Activated naive CD8-positive, alpha-beta T cell treated with anti-CD3 and anti-CD28 coated beads for 36 hours (primary cell): ENCODE measurements around the gene SYT8. TPM values are rescaled to one million over a fixed set of nuclear protein-coding genes. Genes with fewer than 3 reads are reported as not detected.
"Not testable (repeated sequence)": the region's sequence is repeated elsewhere in the genome, so short reads cannot be mapped to it uniquely, and the experiment has no call there.

Experiments
- DNase-seq: peaks from one replicate; pipeline ENCODE4 v3.0.0; 2021
- H3K27ac Mint-ChIP-seq: one replicate; pipeline ENCODE4 v1.8.0; 2022; ENCODE audit warnings: mild to moderate bottlenecking, moderate library complexity, mixed read lengths
- H3K27me3 Mint-ChIP-seq: one replicate; pipeline ENCODE4 v1.8.0; 2022; ENCODE audit warnings: mild to moderate bottlenecking, mixed read lengths
- H3K36me3 Mint-ChIP-seq: one replicate; pipeline ENCODE4 v1.8.0; 2021; ENCODE audit warnings: mild to moderate bottlenecking, mixed read lengths
- H3K4me1 Mint-ChIP-seq: one replicate; pipeline ENCODE4 v1.8.0; 2021; ENCODE audit warnings: mixed read lengths
- H3K4me3 Mint-ChIP-seq: one replicate; pipeline ENCODE4 v1.8.0; 2022; ENCODE audit warnings: mild to moderate bottlenecking, moderate library complexity, mixed read lengths
- H3K9me3 Mint-ChIP-seq: one replicate; pipeline ENCODE4 v1.8.0; 2022; ENCODE audit warnings: mixed read lengths
- total RNA-seq, 2 experiments: library from RNA; stranded (reverse); gene quantifications; one replicate each; pipeline ENCODE4 v1.2.3, GENCODE V29; 2021

SYT8 gene
- total RNA-seq, 2 experiments from 2014 or later = not detected

GRCh38 chr11:1883346-1884302 lies 48.8 kb downstream of the SYT8 start:
- Mint-ChIP-seq H3K4me3 (no peak overlapping the region), H3K27me3 (no peaks in the 10 kb centered on the region), H3K4me1 (peaks cover 6% of the 10 kb centered on the region), H3K27ac (no peak overlapping the region), H3K9me3 (no peaks in the 10 kb centered on the region), H3K36me3 (no peaks in the 10 kb centered on the region)
- DNase-seq = no peak

GRCh38 chr11:1884303-1884700 lies 49.5 kb downstream of the SYT8 start:
- Mint-ChIP-seq H3K4me3 (no peak overlapping the region), H3K27ac (no peak overlapping the region), H3K27me3 (no peaks in the 10 kb centered on the region), H3K9me3 (no peaks in the 10 kb centered on the region), H3K36me3 (peaks cover 4% of the 10 kb centered on the region), H3K4me1 (peaks cover 10% of the 10 kb centered on the region)
- no peak for DNase-seq

- H3K27ac Mint-ChIP-seq, H3K4me3 Mint-ChIP-seq, DNase-seq, H3K36me3 Mint-ChIP-seq, H3K9me3 Mint-ChIP-seq, H3K27me3 Mint-ChIP-seq: not testable (repeated sequence)
- H3K4me1 Mint-ChIP-seq = peaks cover 10% of the 10 kb centered on the region
These were observed 51.8 kb downstream of the SYT8 start for GRCh38 chr11:1886551-1886950.

Other genes starting within 250 kb of the SYT8 start
- not detected for gene KRTAP5-1, start 249.7 kb upstream of the SYT8 start, total RNA-seq
- gene KRTAP5-2, start 236.7 kb upstream of the SYT8 start, total RNA-seq = not detected
- gene KRTAP5-3, start 226.5 kb upstream of the SYT8 start, total RNA-seq = not detected
- not detected for gene KRTAP5-4, start 212.9 kb upstream of the SYT8 start, total RNA-seq
- gene KRTAP5-5, start 205.2 kb upstream of the SYT8 start, total RNA-seq = not detected
- not detected for gene KRTAP5-6, start 137.8 kb upstream of the SYT8 start, total RNA-seq
- gene IFITM10, start 84.4 kb upstream of the SYT8 start, total RNA-seq = not detected
- 10 to 100 TPM; 40.9 to 43.0 TPM for gene CTSD, start 71.1 kb upstream of the SYT8 start, total RNA-seq
- gene TNNI2, start 4.0 kb downstream of the SYT8 start, total RNA-seq = under 1 TPM in 1 of 2 experiments, not detected in 1; 0.31 TPM
- gene LSP1, start 18.1 kb downstream of the SYT8 start, total RNA-seq = 100 to 1,000 TPM; 147 to 148 TPM
- under 1 TPM; 0.20 to 0.31 TPM for gene PRR33, start 56.9 kb downstream of the SYT8 start, total RNA-seq
- gene TNNT3, start 84.7 kb downstream of the SYT8 start, total RNA-seq = under 1 TPM; 0.50 to 0.54 TPM
- 100 to 1,000 TPM; 148 to 151 TPM for gene MRPL23, start 112.3 kb downstream of the SYT8 start, total RNA-seq
- not detected for gene H19, start 162.9 kb downstream of the SYT8 start, total RNA-seq